Measurements from ENCODE around the gene COX10.

Gene COX10

GRCh38 chr17:14094676-14095601, 25.6 kb downstream of the COX10 start:
- no peak for TF ChIP-seq CTCF (IDR thresholded peaks at IDR 0.05; ENCODE audit: control extremely low read depth, extremely low read depth, low read depth, missing control alignments)
- no peak for DNase-seq (ENCODE audit: extremely low spot score)
- ChIA-PET CTCF (interaction anchor here (0.9 kb wide), 1 partner anchor 26 kb away, joined by 3 read pairs; no protein-coding TSS in a partner anchor), POLR2A (no interaction called here)

GRCh38 chr17:14095631-14096030, 26.3 kb downstream of the COX10 start:
- TF ChIP-seq CTCF (IDR thresholded peaks at IDR 0.05; ENCODE audit: control extremely low read depth, extremely low read depth, low read depth, missing control alignments), result no peak
- ChIA-PET CTCF (interaction anchor here (0.9 kb wide), 1 partner anchor 25 kb away, joined by 3 read pairs; no protein-coding TSS in a partner anchor), POLR2A (no interaction called here)
- DNase-seq (ENCODE audit: extremely low spot score), result no peak

GRCh38 chr17:14098246-14098645, 28.9 kb downstream of the COX10 start:
- no peak for DNase-seq (ENCODE audit: extremely low spot score)
- ChIA-PET CTCF (interaction anchor here (0.7 kb wide), 1 partner anchor 18 kb away, joined by 4 read pairs; no protein-coding TSS in a partner anchor), POLR2A (no interaction called here)
- TF ChIP-seq CTCF (IDR thresholded peaks at IDR 0.05; ENCODE audit: control extremely low read depth, extremely low read depth, low read depth, missing control alignments), result no peak

- no peak for DNase-seq (ENCODE audit: extremely low spot score)
- no peak for TF ChIP-seq CTCF (IDR thresholded peaks at IDR 0.05; ENCODE audit: control extremely low read depth, extremely low read depth, low read depth, missing control alignments)
- POLR2A ChIA-PET, result no interaction called here
- CTCF ChIA-PET, result interaction anchor here (0.6 kb wide), 1 partner anchor 11 kb away, joined by 3 read pairs; no protein-coding TSS in a partner anchor
Measured at GRCh38 chr17:14101976-14102375, 32.7 kb downstream of the COX10 start.

- DNase-seq (ENCODE audit: extremely low spot score), result no peak
- ChIA-PET CTCF (interaction anchor here (1.3 kb wide), 1 partner anchor 11 kb away, joined by 4 read pairs; no protein-coding TSS in a partner anchor), POLR2A (no interaction called here)
- TF ChIP-seq CTCF (IDR thresholded peaks at IDR 0.05; ENCODE audit: control extremely low read depth, extremely low read depth, low read depth, missing control alignments), result no peak
Measured at GRCh38 chr17:14103836-14104235, 34.5 kb downstream of the COX10 start.

- no peak for DNase-seq (ENCODE audit: extremely low spot score)
- ChIA-PET POLR2A (no interaction called here), CTCF (interaction anchor here (0.7 to 1.2 kb wide), 2 partner anchors 9 to 19 kb away, joined by 3 read pairs; no protein-coding TSS in a partner anchor)
- TF ChIP-seq CTCF (IDR thresholded peaks at IDR 0.05; ENCODE audit: control extremely low read depth, extremely low read depth, low read depth, missing control alignments), result no peak
Measured at GRCh38 chr17:14104734-14105133, 35.4 kb downstream of the COX10 start.
